ENCODE data around the gene FHAD1. TPM values are rescaled to one million over a fixed set of nuclear protein-coding genes. Genes with fewer than 3 reads are reported as not detected.

The FHAD1 gene
- total RNA-seq, 1 donor: 0.72 TPM

DNA sequence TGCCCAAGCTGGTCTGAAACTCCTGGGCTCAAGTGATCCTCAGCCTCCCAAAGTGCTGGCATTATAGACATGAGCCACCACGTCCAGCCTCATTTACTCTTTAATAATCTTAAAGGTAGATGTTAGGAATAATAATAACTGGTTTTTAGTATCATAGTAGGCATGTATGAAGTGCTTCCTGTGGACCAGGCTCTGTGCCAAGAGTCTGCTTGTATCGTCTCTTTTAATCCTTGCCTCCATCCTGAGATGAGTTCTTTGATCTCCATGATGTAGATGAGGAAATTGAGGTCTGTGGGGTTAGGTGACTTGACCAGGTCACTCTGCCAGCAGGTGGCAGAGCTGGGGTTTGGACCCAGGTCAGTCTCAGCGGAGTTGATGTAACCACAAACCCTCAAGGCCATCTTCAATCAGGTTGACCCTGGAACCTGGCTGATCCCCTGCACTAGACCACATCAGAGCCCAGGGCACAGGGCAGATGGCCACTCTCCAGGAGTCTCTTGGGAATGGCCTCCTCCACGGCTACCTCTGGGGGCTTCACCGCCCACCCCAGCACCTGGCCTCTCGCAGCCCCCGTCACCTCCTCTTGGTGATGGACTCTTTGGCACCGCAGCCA, 173.9 kb downstream of the FHAD1 start:
- H3K4me3 ChIP-seq (ENCODE audit: insufficient read depth, low read length): no peak overlapping the region
- no peaks in the 10 kb centered on the region for H3K36me3 ChIP-seq (ENCODE audit: insufficient read depth, low read length)
- peak; percentile 71 for DNase-seq (ENCODE audit: insufficient read length, low spot score, missing footprints)
- no peaks in the 10 kb centered on the region for H3K27me3 ChIP-seq (ENCODE audit: insufficient read depth, low read length)
- H3K27ac ChIP-seq (ENCODE audit: low read depth, low read length): no peak overlapping the region
- H3K4me2 ChIP-seq (ENCODE audit: insufficient read depth, low read length): no peak overlapping the region
- H3K9me3 ChIP-seq (ENCODE audit: low read depth, low read length): no peaks in the 10 kb centered on the region
- peaks cover 24% of the 10 kb centered on the region for H3K4me1 ChIP-seq (ENCODE audit: insufficient read depth, low read length)
- no peak overlapping the region for H2AFZ ChIP-seq (ENCODE audit: low read length)
- H3K79me2 ChIP-seq (ENCODE audit: insufficient read depth, low read length): peaks cover 84% of the 10 kb centered on the region
- no peak for TF ChIP-seq CTCF (IDR thresholded peaks at IDR 0.05; ENCODE audit: extremely low read depth, low read depth, low read length)
- H4K20me1 ChIP-seq (ENCODE audit: insufficient read depth, low read length): peaks cover 52% of the 10 kb centered on the region

DNA sequence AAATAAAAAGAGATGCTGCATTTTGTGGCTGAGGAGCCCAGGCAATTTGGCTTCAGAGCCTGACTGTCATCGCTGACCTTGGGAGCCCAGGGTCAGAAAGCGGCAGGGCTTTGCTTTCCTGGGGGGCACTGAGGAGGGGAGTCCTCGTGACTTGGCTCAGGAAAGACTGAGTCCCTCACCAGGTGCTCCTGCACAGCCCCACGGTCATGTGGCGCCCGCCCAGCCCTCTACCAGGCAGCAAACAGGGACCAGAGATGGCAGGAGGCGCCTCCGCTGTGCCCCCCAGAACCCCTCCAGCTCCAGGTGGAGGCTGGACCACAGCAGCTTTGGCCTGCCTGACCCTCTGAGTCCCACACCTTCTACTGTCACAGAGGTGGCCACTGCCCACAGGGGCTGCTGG, 175.8 kb downstream of the FHAD1 start:
- Histone ChIP-seq H3K4me1 (ENCODE audit: insufficient read depth, low read length) (peaks cover 11% of the 10 kb centered on the region), H3K36me3 (ENCODE audit: insufficient read depth, low read length) (peaks cover 9% of the 10 kb centered on the region), H4K20me1 (ENCODE audit: insufficient read depth, low read length) (peaks cover 47% of the 10 kb centered on the region), H3K79me2 (ENCODE audit: insufficient read depth, low read length) (peaks cover 73% of the 10 kb centered on the region), H3K9me3 (ENCODE audit: low read depth, low read length) (no peaks in the 10 kb centered on the region), H3K27ac (ENCODE audit: low read depth, low read length) (no peak overlapping the region), H2AFZ (ENCODE audit: low read length) (no peak overlapping the region), H3K27me3 (ENCODE audit: insufficient read depth, low read length) (no peaks in the 10 kb centered on the region), H3K4me2 (ENCODE audit: insufficient read depth, low read length) (no peak overlapping the region), H3K4me3 (ENCODE audit: insufficient read depth, low read length) (no peak overlapping the region)
- peak; percentile 3 for DNase-seq (ENCODE audit: insufficient read length, low spot score, missing footprints)
- no peak for TF ChIP-seq CTCF (IDR thresholded peaks at IDR 0.05; ENCODE audit: extremely low read depth, low read depth, low read length)

- Histone ChIP-seq H3K4me1 (ENCODE audit: insufficient read depth, low read length) (peaks cover 11% of the 10 kb centered on the region), H3K4me3 (ENCODE audit: insufficient read depth, low read length) (no peak overlapping the region), H4K20me1 (ENCODE audit: insufficient read depth, low read length) (peaks cover 47% of the 10 kb centered on the region), H3K4me2 (ENCODE audit: insufficient read depth, low read length) (no peak overlapping the region), H3K9me3 (ENCODE audit: low read depth, low read length) (no peaks in the 10 kb centered on the region), H3K27ac (ENCODE audit: low read depth, low read length) (no peak overlapping the region), H3K36me3 (ENCODE audit: insufficient read depth, low read length) (peaks cover 9% of the 10 kb centered on the region), H2AFZ (ENCODE audit: low read length) (no peak overlapping the region), H3K27me3 (ENCODE audit: insufficient read depth, low read length) (no peaks in the 10 kb centered on the region), H3K79me2 (ENCODE audit: insufficient read depth, low read length) (peaks cover 72% of the 10 kb centered on the region)
- peak; percentile 79 for DNase-seq (ENCODE audit: insufficient read length, low spot score, missing footprints)
- no peak for TF ChIP-seq CTCF (IDR thresholded peaks at IDR 0.05; ENCODE audit: extremely low read depth, low read depth, low read length)
Observed at GRCh38 chr1:15423355-15424077, 176.5 kb downstream of the FHAD1 start.

DNA sequence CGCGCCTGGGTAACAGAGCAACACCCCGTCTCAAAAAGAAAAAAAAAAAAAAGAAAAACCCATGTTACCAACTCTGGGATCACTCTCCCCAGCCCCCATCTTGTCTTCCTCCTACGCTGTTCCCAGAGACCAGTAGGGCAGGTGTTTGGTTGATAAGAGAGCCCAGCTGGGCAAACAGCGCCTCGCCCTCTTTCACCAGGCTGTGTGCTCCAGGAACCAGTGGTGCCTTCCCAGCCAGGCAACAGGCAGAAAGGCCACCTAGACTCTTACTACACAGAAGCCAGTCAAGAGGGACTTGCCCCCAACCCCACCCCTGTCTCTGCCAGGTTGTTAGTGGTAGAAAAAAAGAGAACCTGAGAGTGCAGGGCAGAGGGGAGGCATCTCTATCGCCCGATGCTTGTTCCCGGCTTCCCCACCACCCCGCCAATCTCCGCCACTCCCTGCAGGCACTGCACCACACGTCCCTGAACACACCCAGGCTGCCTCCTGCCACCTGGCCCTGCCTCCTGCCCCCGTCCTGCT, 177.2 kb downstream of the FHAD1 start:
- Histone ChIP-seq H4K20me1 (ENCODE audit: insufficient read depth, low read length) (peaks cover 42% of the 10 kb centered on the region), H3K4me1 (ENCODE audit: insufficient read depth, low read length) (peaks cover 6% of the 10 kb centered on the region), H3K4me3 (ENCODE audit: insufficient read depth, low read length) (no peak overlapping the region), H3K4me2 (ENCODE audit: insufficient read depth, low read length) (no peak overlapping the region), H2AFZ (ENCODE audit: low read length) (no peak overlapping the region), H3K27ac (ENCODE audit: low read depth, low read length) (no peak overlapping the region), H3K27me3 (ENCODE audit: insufficient read depth, low read length) (no peaks in the 10 kb centered on the region), H3K9me3 (ENCODE audit: low read depth, low read length) (no peaks in the 10 kb centered on the region), H3K36me3 (ENCODE audit: insufficient read depth, low read length) (peaks cover 9% of the 10 kb centered on the region), H3K79me2 (ENCODE audit: insufficient read depth, low read length) (peaks cover 65% of the 10 kb centered on the region)
- DNase-seq (ENCODE audit: insufficient read length, low spot score, missing footprints): peak; percentile 59
- TF ChIP-seq CTCF (IDR thresholded peaks at IDR 0.05; ENCODE audit: extremely low read depth, low read depth, low read length): no peak

Data from osteoblast (primary cell).